WTC11 (cell line): ENCODE measurements around the gene FANCD2OS. TPM values are rescaled to one million over a fixed set of nuclear protein-coding genes. Genes with fewer than 3 reads are reported as not detected.

Source experiments
- ATAC-seq: fragments of 200-7000 bp; cut with Tn5 transposase; 2 replicates; pipeline ENCODE4 v1.10.0; 2021; ENCODE audit warnings: mild to moderate bottlenecking, moderate library complexity
- CTCF ChIA-PET: fragments of 300-600 bp; sonication (Branson Sonifier 250); formaldehyde crosslinking; loops from one replicate; lab custom pipeline; 2021; ENCODE audit warnings: antibody characterized with exemption; lab: Charles Lee
- POLR2A ChIA-PET: fragments of 350-600 bp; sonication (Branson Sonifier 250); formaldehyde crosslinking; loops from one replicate; lab custom pipeline; 2021; ENCODE audit warnings: antibody characterized with exemption; lab: Charles Lee
- DNase-seq: peaks from one replicate; pipeline ENCODE4 v3.0.0; 2021; ENCODE audit warnings: low spot score
- H3K27ac Mint-ChIP-seq: 2 replicates; pipeline ENCODE4 v1.8.0; 2021; ENCODE audit warnings: mixed read lengths
- H3K27me3 Mint-ChIP-seq: 2 replicates; pipeline ENCODE4 v1.8.0; 2021; ENCODE audit warnings: low read depth, mild to moderate bottlenecking, moderate library complexity, mixed read lengths
- H3K36me3 Mint-ChIP-seq: 2 replicates; pipeline ENCODE4 v1.8.0; 2021; ENCODE audit warnings: mixed read lengths
- H3K4me1 Mint-ChIP-seq: 2 replicates; pipeline ENCODE4 v1.8.0; 2022; ENCODE audit warnings: mixed read lengths
- H3K4me3 Mint-ChIP-seq: 2 replicates; pipeline ENCODE4 v1.8.0; 2021; ENCODE audit warnings: mild to moderate bottlenecking, moderate library complexity, mixed read lengths
- H3K9me3 Mint-ChIP-seq: 2 replicates; pipeline ENCODE4 v1.8.0; 2021; ENCODE audit warnings: mixed read lengths
- ATF3 ChIP-seq: sonication (generic); formaldehyde crosslinking; conservative IDR thresholded peaks from 2 replicates; pipeline ENCODE4 v1.8.1; 2022; ENCODE audit warnings: mild to moderate bottlenecking, missing genetic modification reagents
- CDX4 ChIP-seq: fragments of 250-450 bp; sonication (Bioruptor Pico); IDR thresholded peaks from 2 replicates; pipeline ENCODE4 v1.9.0; 2021; ENCODE audit warnings: moderate library complexity, mild to moderate bottlenecking, inconsistent platforms, borderline replicate concordance
- E2F4 ChIP-seq: sonication (generic); formaldehyde crosslinking; IDR thresholded peaks from 2 replicates; pipeline ENCODE4 v1.8.1; 2022; ENCODE audit warnings: low read depth, mild to moderate bottlenecking, moderate library complexity, missing genetic modification reagents, borderline replicate concordance
- ETV6 ChIP-seq: sonication (generic); formaldehyde crosslinking; IDR thresholded peaks from 2 replicates; pipeline ENCODE4 v1.8.1; 2022; ENCODE audit warnings: mild to moderate bottlenecking, missing genetic modification reagents
- JAZF1 ChIP-seq: fragments of 250-450 bp; sonication (Bioruptor Pico); IDR thresholded peaks from 2 replicates; pipeline ENCODE4 v1.9.0; 2021; ENCODE audit warnings: moderate library complexity, mild to moderate bottlenecking, inconsistent platforms
- MAX ChIP-seq: sonication (generic); formaldehyde crosslinking; IDR thresholded peaks from 2 replicates; pipeline ENCODE4 v1.8.0; 2022; ENCODE audit warnings: mild to moderate bottlenecking, missing genetic modification reagents
- MYBL2 ChIP-seq: sonication (generic); formaldehyde crosslinking; IDR thresholded peaks from 2 replicates; pipeline ENCODE4 v1.8.1; 2023; ENCODE audit warnings: mild to moderate bottlenecking, moderate library complexity, missing genetic modification reagents
- NFE2L1 ChIP-seq: sonication (generic); formaldehyde crosslinking; IDR thresholded peaks from 2 replicates; pipeline ENCODE4 v1.8.1; 2023; ENCODE audit warnings: missing genetic modification reagents
- NR1H2 ChIP-seq: sonication (generic); formaldehyde crosslinking; IDR thresholded peaks from 2 replicates; pipeline ENCODE4 v1.9.0; 2021; ENCODE audit warnings: mild to moderate bottlenecking, moderate library complexity, missing genetic modification reagents
- NR2C2 ChIP-seq: sonication (generic); formaldehyde crosslinking; IDR thresholded peaks from 2 replicates; pipeline ENCODE4 v1.8.0; 2022; ENCODE audit warnings: mild to moderate bottlenecking, missing genetic modification reagents
- NR3C1 ChIP-seq: sonication (generic); formaldehyde crosslinking; conservative IDR thresholded peaks from 2 replicates; pipeline ENCODE4 v1.8.1; 2023; ENCODE audit warnings: low read depth, mild to moderate bottlenecking, missing genetic modification reagents
- STAT6 ChIP-seq: sonication (generic); formaldehyde crosslinking; conservative IDR thresholded peaks from 2 replicates; pipeline ENCODE4 v1.8.1; 2023; ENCODE audit warnings: mild to moderate bottlenecking, low read depth, missing genetic modification reagents, moderate library complexity
- ZNF121 ChIP-seq: sonication (generic); formaldehyde crosslinking; IDR thresholded peaks from 2 replicates; pipeline ENCODE4 v1.8.0; 2023; ENCODE audit warnings: missing genetic modification reagents
- ZNF317 ChIP-seq: sonication (generic); formaldehyde crosslinking; IDR thresholded peaks from 2 replicates; pipeline ENCODE4 v1.8.1; 2023; ENCODE audit warnings: low read depth, mild to moderate bottlenecking, moderate library complexity, missing genetic modification reagents, borderline replicate concordance
- ZNF416 ChIP-seq: fragments of 250-450 bp; sonication (Bioruptor Pico); IDR thresholded peaks from 2 replicates; pipeline ENCODE4 v1.9.0; 2021; ENCODE audit warnings: mild to moderate bottlenecking, inconsistent platforms
- ZNF423 ChIP-seq: fragments of 250-450 bp; sonication (Bioruptor Pico); IDR thresholded peaks from 2 replicates; pipeline ENCODE4 v2.1.2; 2022; ENCODE audit warnings: mild to moderate bottlenecking, moderate library complexity
- ZNF425 ChIP-seq: fragments of 250-450 bp; sonication (Bioruptor Pico); conservative IDR thresholded peaks from 2 replicates; pipeline ENCODE4 v1.9.0; 2021; ENCODE audit warnings: mild to moderate bottlenecking
- total RNA-seq: library from RNA; stranded (reverse); gene quantifications from 3 replicates; pipeline ENCODE4 v1.2.3, GENCODE V29; 2021

Gene FANCD2OS
- total RNA-seq, 1 experiment from 2014 or later = not detected

GRCh38 chr3:10149226-10149625, 41.2 kb upstream of the FANCD2OS start:
- Mint-ChIP-seq H3K36me3 (peaks cover 47% of the 10 kb centered on the region), H3K9me3 (no peaks in the 10 kb centered on the region), H3K27ac (peak overlapping the region; percentile 36; the same call in 1 of the 2 replicates), H3K4me3 (no peak overlapping the region), H3K4me1 (no peaks in the 10 kb centered on the region)
- DNase-seq = no peak
- ChIA-PET POLR2A (no interaction called here), CTCF (no interaction called here)
- no peak for ATAC-seq
- TF ChIP-seq ZNF425 (CRISPR knock-in tag) = no peak
- no peak for TF ChIP-seq STAT6 (CRISPR knock-in tag)
- no peak for TF ChIP-seq ZNF423 (CRISPR knock-in tag)
- TF ChIP-seq NR3C1 (CRISPR knock-in tag) = no peak
- no peak for TF ChIP-seq E2F4 (CRISPR knock-in tag)
- TF ChIP-seq ATF3 = no peak
- no peak for TF ChIP-seq ZNF317 (CRISPR knock-in tag)
- no peak for TF ChIP-seq NR1H2
- TF ChIP-seq NR2C2 (CRISPR knock-in tag) = no peak
- no peak for TF ChIP-seq ETV6 (CRISPR knock-in tag)
- TF ChIP-seq ZNF416 (CRISPR knock-in tag) = no peak
- no peak for TF ChIP-seq MAX (CRISPR knock-in tag)
- no peak for TF ChIP-seq NFE2L1 (CRISPR knock-in tag)
- no peak for TF ChIP-seq ZNF121 (CRISPR knock-in tag)
- no peak for TF ChIP-seq CDX4 (CRISPR knock-in tag)
- TF ChIP-seq MYBL2 (CRISPR knock-in tag) = no peak
- TF ChIP-seq JAZF1 (CRISPR knock-in tag) = no peak
- TF ChIP-seq, all 79 proteins: peak for 0
- no peaks in the 10 kb centered on the region for H3K27me3 Mint-ChIP-seq

GRCh38 chr3:10145685-10146084, 37.6 kb upstream of the FANCD2OS start:
- peaks cover 37% of the 10 kb centered on the region for H3K36me3 Mint-ChIP-seq
- ATAC-seq (no peak), DNase-seq (no peak)
- ChIA-PET POLR2A (no interaction called here), CTCF (no interaction called here)
- no peaks in the 10 kb centered on the region for H3K27me3 Mint-ChIP-seq
- H3K27ac Mint-ChIP-seq = peak overlapping the region; percentile 86; the same call in 1 of the 2 replicates
- H3K4me3 Mint-ChIP-seq = no peak overlapping the region
- no peaks in the 10 kb centered on the region for H3K9me3 Mint-ChIP-seq
- H3K4me1 Mint-ChIP-seq = peaks cover 12% of the 10 kb centered on the region
- TF ChIP-seq ZNF416 (CRISPR knock-in tag) = no peak
